Aorta (tissue), 5 donors: ENCODE data around the gene JAK1. TPM values are rescaled to one million over a fixed set of nuclear protein-coding genes. Genes with fewer than 3 reads are reported as not detected.

ENCODE experiments used
- ATAC-seq: fragments of 200-7000 bp; cut with Tn5 transposase; one replicate; pipeline ENCODE4 v1.9.1; 2022; ENCODE audit warnings: moderate library complexity; ENCODE audit not compliant: low FRiP score
- DNase-seq, 2 donors: peaks; one replicate each; pipeline ENCODE4 v3.0.0-alpha.2; 2020
- H3K27ac ChIP-seq, 2 donors: one replicate each; pipeline ENCODE4 v1.5.1; 2013; ENCODE audit warnings: low read length in 2 of 2, mild to moderate bottlenecking in 2 of 2, moderate library complexity in 2 of 2, control low read depth in 1 of 2, inconsistent platforms in 1 of 2, low read depth in 1 of 2
- H3K27me3 ChIP-seq, 2 donors: one replicate each; pipeline ENCODE4 v1.6.1; 2013; ENCODE audit warnings: control low read depth in 1 of 2, low read length in 1 of 2, mild to moderate bottlenecking in 1 of 2, moderate library complexity in 1 of 2; ENCODE audit not compliant: insufficient read depth in 2 of 2, control insufficient read depth in 1 of 2
- H3K36me3 ChIP-seq, 2 donors: one replicate each; pipeline ENCODE4 v1.6.1; 2013; ENCODE audit warnings: control low read depth in 1 of 2, low read length in 1 of 2, mild to moderate bottlenecking in 1 of 2; ENCODE audit not compliant: insufficient read depth in 2 of 2, control insufficient read depth in 1 of 2
- H3K4me1 ChIP-seq, 2 donors: one replicate each; pipeline ENCODE4 v1.6.1; 2013; ENCODE audit warnings: low read length in 2 of 2, control low read depth in 1 of 2, mild to moderate bottlenecking in 1 of 2, moderate library complexity in 1 of 2; ENCODE audit not compliant: insufficient read depth in 2 of 2, control insufficient read depth in 1 of 2
- H3K4me3 ChIP-seq, 2 donors: one replicate each; pipeline ENCODE4 v1.5.1; 2013; ENCODE audit warnings: low read length in 2 of 2, control low read depth in 1 of 2, mild to moderate bottlenecking in 1 of 2
- H3K9me3 ChIP-seq: one replicate; pipeline ENCODE4 v1.6.1; 2013; ENCODE audit warnings: mild to moderate bottlenecking, low read length; ENCODE audit not compliant: control insufficient read depth
- WGBS, 2 donors: extraction: QIAGEN DNeasy Blood & Tissue Kit; methylation state at CpG; one replicate each; pipeline ENCODE4 v1.1.7; 2013; 5-methylcytosine and 5-hydroxymethylcytosine counted together
- intact Hi-C, 2 donors: fragments of 100-400 bp; cut with DNase I; formaldehyde crosslinking; loops; one replicate each; pipeline versions ENCODE4 v1.14.2 to v1.15.0; 2022
- polyA plus RNA-seq, 2 donors: library from polyadenylated mRNA; stranded (reverse); fragments of 200-250 nt; gene quantifications; one replicate each; pipeline ENCODE4 v1.2.3, GENCODE V29; 2013
- total RNA-seq, 2 donors: library from RNA; stranded (reverse); fragmentation: NEBNext Ultra II Directional; extraction: Animal tissue kit (Norgen Biotek cat#: 25700); gene quantifications; one replicate each; pipeline ENCODE4 v1.2.1, GENCODE V29; 2021
- donor health status: healthy with polysubstance abuse.
- donor health status: Bipolar disorder and iron deficiency.
- donor health status: DM: no; HTN: no; CAD: no.
- donor health status: DM: no; HTN: no; CAD: no.
- donor health status: DM: yes; HTN: yes; CAD: no.

The JAK1 gene
- total and polyA plus RNA-seq, 4 donors = 24.3 to 132 (median 74.6) TPM

GRCh38 chr1:64890699-64891447 is 75.5 kb downstream of the JAK1 start:
- Histone ChIP-seq H3K4me1 (peaks cover 0 to 1% of the 10 kb centered on the region in 2 donors), H3K27me3 (no peaks in the 10 kb centered on the region), H3K4me3 (no peak overlapping the region), H3K36me3 (no peaks in the 10 kb centered on the region), H3K27ac (no peak overlapping the region), H3K9me3 (no peaks in the 10 kb centered on the region)
- intact Hi-C loops = loop anchor here in 1 of 2 donors (10.0 kb wide), 1 partner anchor 74 kb away; the partner anchor contains the start of gene JAK1
- no peak for ATAC-seq
- DNase-seq = no peak
- WGBS, 2 donors = 66 to 70% methylated on average over 10 of the region's 10 CpGs

GRCh38 chr1:64887689-64888217 is 78.6 kb downstream of the JAK1 start:
- intact Hi-C loops = loop anchor here in 1 of 2 donors (10.0 kb wide), 1 partner anchor 327 kb away; no protein-coding TSS in a partner anchor
- no peak for ATAC-seq
- no peak overlapping the region for H3K4me3 ChIP-seq
- no peaks in the 10 kb centered on the region for H3K36me3 ChIP-seq
- H3K9me3 ChIP-seq = no peaks in the 10 kb centered on the region
- 90 to 92% methylated on average over 4 of the region's 4 CpGs for WGBS, 2 donors
- H3K4me1 ChIP-seq = peaks cover 0 to 1% of the 10 kb centered on the region in 2 donors
- H3K27ac ChIP-seq = no peak overlapping the region
- no peak for DNase-seq
- H3K27me3 ChIP-seq = no peaks in the 10 kb centered on the region

DNA sequence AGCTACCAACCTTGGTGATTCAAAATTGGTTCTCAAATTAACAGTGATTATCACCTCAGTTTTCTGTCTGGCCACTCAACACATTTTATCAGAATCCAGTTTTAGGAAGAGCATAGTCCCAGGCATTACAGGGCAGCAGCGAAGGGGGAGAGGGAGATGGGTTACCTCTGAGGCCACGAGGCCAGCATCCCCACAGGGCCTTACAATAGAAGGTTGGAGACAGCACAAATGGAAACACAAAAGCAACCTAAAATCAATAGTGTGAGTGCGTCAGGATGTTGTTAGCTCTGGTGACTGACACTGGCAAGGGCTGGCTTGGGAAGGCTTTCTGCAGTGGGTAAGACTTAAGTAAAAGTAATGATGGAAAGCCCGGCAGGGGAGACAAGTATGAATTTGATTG is 79.5 kb downstream of the JAK1 start:
- DNase-seq (no peak), ATAC-seq (no peak)
- Histone ChIP-seq H3K36me3 (peaks cover 0 to 2% of the 10 kb centered on the region in 2 donors), H3K27ac (no peak overlapping the region), H3K9me3 (no peaks in the 10 kb centered on the region), H3K4me1 (peaks cover 0 to 1% of the 10 kb centered on the region in 2 donors), H3K27me3 (no peaks in the 10 kb centered on the region), H3K4me3 (no peak overlapping the region)
- 96 to 97% methylated on average over 4 of the region's 4 CpGs for WGBS, 2 donors
- intact Hi-C loops = loop anchor here in 1 of 2 donors (10.0 kb wide), 1 partner anchor 328 kb away; no protein-coding TSS in a partner anchor

DNA sequence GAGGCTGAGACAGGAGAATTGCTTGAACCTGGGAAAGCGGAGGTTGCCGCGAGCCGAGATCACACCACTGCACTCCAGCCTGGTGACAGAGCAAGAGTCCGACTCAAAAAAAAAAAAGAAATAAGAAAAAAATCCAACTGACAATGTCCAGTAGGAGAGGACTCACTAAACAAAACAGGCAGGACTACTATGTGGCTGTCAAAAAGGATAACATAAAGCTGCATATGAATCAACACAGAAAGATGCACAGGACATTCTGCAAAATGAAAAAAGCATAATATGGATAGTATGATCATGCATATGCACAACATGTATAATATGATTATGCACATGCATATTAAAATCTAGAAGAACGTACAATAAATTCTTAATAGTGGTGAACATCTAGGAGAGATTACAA is 80.7 kb downstream of the JAK1 start:
- Histone ChIP-seq H3K4me3 (no peak overlapping the region), H3K27ac (no peak overlapping the region), H3K4me1 (no peaks in the 10 kb centered on the region), H3K27me3 (no peaks in the 10 kb centered on the region), H3K9me3 (no peaks in the 10 kb centered on the region), H3K36me3 (peaks cover 0 to 2% of the 10 kb centered on the region in 2 donors)
- intact Hi-C loops = loop anchor here in 1 of 2 donors (10.0 kb wide), 1 partner anchor 329 kb away; no protein-coding TSS in a partner anchor
- ATAC-seq (no peak), DNase-seq (no peak)
- 96 to 97% methylated on average over 6 of the region's 6 CpGs for WGBS, 2 donors

- WGBS, 2 donors = 88% methylated on average over 5 of the region's 5 CpGs
- no peak overlapping the region for H3K27ac ChIP-seq
- DNase-seq (no peak), ATAC-seq (no peak)
- no peak overlapping the region for H3K4me3 ChIP-seq
- no peaks in the 10 kb centered on the region for H3K27me3 ChIP-seq
- H3K9me3 ChIP-seq = no peaks in the 10 kb centered on the region
- H3K4me1 ChIP-seq = no peaks in the 10 kb centered on the region
- intact Hi-C loops = loop anchor here in 1 of 2 donors (10.0 kb wide), 1 partner anchor 330 kb away; no protein-coding TSS in a partner anchor
- peaks cover 0 to 2% of the 10 kb centered on the region in 2 donors for H3K36me3 ChIP-seq
These were observed 81.9 kb downstream of the JAK1 start for GRCh38 chr1:64884261-64885040.

GRCh38 chr1:64882574-64883255 is 83.6 kb downstream of the JAK1 start:
- intact Hi-C loops = loop anchor here in 1 of 2 donors (10.0 kb wide), 1 partner anchor 332 kb away; no protein-coding TSS in a partner anchor
- Histone ChIP-seq H3K27me3 (no peaks in the 10 kb centered on the region), H3K4me1 (no peaks in the 10 kb centered on the region), H3K27ac (no peak overlapping the region), H3K9me3 (no peaks in the 10 kb centered on the region), H3K36me3 (peaks cover 2 to 3% of the 10 kb centered on the region in 2 donors), H3K4me3 (no peak overlapping the region)
- 91 to 94% methylated on average over 11 of the region's 11 CpGs for WGBS, 2 donors
- ATAC-seq = no peak
- DNase-seq = no peak

- WGBS, 2 donors = 97 to 100% methylated on average over 1 of the region's 1 CpG
- no peaks in the 10 kb centered on the region for H3K27me3 ChIP-seq
- no peaks in the 10 kb centered on the region for H3K9me3 ChIP-seq
- H3K36me3 ChIP-seq = peaks cover 2 to 3% of the 10 kb centered on the region in 2 donors
- intact Hi-C loops = loop anchor here in 1 of 2 donors (10.0 kb wide), 1 partner anchor 334 kb away; no protein-coding TSS in a partner anchor
- no peak for ATAC-seq
- no peak overlapping the region for H3K4me3 ChIP-seq
- H3K4me1 ChIP-seq = no peaks in the 10 kb centered on the region
- no peak overlapping the region for H3K27ac ChIP-seq
- no peak for DNase-seq
These were observed 85.1 kb downstream of the JAK1 start for GRCh38 chr1:64881281-64881680.

GRCh38 chr1:64880449-64880848 is 85.9 kb downstream of the JAK1 start:
- H3K36me3 ChIP-seq = peaks cover 3 to 4% of the 10 kb centered on the region in 2 donors

More at GRCh38 chr1:64880449-64880848, 85.9 kb downstream of the JAK1 start:
- no peak for DNase-seq
- intact Hi-C loops = loop anchor here in 1 of 2 donors (10.0 kb wide), 1 partner anchor 334 kb away; no protein-coding TSS in a partner anchor
- Histone ChIP-seq H3K9me3 (no peaks in the 10 kb centered on the region), H3K27me3 (no peaks in the 10 kb centered on the region), H3K27ac (no peak overlapping the region), H3K4me1 (no peaks in the 10 kb centered on the region), H3K4me3 (no peak overlapping the region)
- WGBS, 2 donors = 97% methylated on average over 4 of the region's 4 CpGs
- no peak for ATAC-seq
